Stimulated activated CD4-positive, alpha-beta T cell treated with anti-CD3 and anti-CD28 coated beads, Interleukin-4, amount 100 ng/mL, for 24 hours (primary cell): Measurements from ENCODE around the gene PDE4B.

ENCODE experiments used
- DNase-seq: peaks from one replicate; pipeline ENCODE4 v3.0.0-alpha.2; 2020

PDE4B gene

DNA sequence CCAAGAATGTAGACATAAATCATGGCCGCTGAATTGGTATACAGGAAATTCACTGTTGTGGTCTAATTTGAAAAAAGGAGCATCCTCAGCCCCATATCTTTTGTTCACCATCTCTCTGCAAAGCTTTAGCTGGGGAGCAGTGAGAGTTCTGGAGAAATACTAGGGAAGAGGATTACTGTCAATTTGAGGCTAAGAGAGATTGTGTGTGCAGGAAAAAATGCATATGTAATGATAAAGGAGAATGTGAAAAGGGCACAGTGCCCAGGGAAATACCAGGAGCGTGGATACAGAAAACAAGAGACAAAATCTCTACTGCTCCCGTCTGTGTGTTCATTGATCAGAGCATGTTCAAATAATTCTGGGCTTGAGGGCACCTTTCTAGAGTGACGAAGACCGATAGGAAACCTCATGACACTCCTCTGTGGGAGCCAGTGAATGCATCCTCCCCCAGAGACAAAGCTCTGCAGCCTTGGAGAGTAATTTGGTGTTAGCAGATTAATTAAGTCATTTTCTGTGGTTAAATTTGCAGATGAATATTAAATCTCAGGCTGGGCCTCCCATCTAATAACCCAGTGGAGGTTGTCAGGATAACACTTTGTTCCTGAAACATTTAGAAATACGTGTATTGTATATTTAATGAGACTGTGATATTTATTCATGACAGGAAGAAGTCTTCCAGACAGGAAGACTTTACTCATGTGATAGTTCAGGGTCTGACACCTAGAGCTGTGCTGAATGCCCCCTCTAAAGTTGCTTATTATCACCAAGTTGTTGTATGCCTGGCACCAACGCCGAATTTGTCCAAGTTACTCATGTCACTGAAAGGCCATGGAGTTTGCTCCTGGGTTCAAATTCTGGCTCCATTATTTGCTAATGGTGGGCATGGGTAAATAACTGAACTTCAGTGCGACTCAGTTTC lies 453.9 kb downstream of the PDE4B start:
- DNase-seq = peak; percentile 26

DNA sequence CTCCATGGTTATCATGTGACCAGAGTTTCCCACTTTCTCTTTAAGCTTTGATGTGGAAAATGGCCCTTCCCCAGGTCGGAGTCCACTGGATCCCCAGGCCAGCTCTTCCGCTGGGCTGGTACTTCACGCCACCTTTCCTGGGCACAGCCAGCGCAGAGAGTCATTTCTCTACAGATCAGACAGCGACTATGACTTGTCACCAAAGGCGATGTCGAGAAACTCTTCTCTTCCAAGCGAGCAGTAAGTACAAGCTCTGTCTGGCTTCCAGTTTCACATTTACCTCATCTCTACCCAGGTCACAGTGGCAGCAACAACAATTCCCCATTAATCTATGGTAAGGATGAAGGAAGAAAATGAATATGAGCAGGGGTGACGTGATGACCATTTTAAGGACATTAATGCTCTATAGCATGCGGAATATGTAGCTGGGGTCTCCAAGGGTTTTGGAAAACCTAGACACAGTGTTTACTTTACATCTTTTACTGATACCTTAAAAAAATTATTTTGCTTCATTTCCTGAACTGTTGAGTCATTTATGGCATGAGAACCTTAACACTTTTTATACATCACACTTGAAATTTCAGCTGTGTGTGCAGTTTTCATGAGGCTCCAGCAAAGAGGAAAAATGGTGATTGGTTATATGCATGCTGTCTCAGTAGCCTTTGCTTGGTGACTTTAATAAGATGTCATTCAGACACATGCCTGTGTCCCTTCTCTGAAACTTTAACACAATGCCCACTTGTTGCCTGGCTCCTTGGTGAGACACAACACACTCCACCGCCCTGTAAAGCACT lies 454.9 kb downstream of the PDE4B start:
- peak; percentile 62 for DNase-seq

DNA sequence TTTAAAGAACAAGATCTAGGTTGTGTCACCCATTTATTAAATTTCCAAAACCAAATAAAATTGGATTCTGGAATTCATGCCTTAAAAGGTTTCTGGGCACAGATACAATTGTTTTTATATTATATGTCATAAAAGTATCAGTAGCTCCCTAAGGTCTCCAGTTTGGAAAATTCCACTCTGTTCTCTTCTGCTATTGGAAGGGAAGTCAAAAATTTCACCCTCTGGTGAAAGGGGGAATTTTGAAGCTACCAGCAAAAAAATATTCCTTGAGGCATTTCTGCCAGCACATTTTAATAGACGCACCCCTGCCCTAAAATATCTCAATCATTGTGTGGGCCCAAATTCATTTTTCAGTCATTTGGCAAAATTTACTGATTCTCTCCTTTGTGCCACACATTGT lies 455.6 kb downstream of the PDE4B start:
- DNase-seq = no peak

DNA sequence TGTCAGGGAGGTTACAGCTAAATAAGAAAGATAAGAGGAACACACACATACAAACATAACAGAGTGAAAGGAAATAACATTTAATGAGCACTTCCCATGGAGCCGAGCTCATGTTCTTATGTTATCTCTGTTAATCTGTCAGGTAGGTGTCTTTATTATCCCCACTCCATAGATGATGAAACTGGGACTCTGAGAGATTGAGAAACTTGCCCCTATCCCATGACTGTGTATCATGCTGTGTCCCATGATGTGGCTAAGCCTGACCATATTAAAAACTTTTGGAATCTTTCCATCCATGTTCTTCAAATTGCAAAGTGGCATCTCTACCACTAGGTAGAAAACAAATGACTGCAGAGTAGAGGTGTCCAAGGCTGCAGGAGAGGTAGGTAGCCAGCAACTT lies 456.1 kb downstream of the PDE4B start:
- DNase-seq = no peak

DNA sequence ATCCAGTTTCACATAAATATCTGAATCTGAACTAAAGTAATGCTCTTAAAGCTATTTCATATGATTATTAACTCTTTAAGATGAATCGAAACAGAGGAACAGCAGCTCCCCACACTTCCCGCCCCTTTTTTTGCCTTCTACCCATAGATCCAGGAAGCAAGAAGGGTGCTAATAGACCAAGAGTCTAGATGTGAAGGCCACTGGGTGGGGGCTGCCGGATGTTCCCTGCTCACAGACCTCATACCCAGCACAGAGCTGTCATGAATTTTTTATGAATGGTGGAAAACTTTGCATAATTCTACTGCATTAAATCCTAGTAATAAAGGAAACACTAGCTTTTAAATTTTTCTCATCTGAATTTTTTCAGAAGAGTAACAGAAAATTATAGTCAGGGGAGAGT lies 457.4 kb downstream of the PDE4B start:
- DNase-seq = no peak

DNA sequence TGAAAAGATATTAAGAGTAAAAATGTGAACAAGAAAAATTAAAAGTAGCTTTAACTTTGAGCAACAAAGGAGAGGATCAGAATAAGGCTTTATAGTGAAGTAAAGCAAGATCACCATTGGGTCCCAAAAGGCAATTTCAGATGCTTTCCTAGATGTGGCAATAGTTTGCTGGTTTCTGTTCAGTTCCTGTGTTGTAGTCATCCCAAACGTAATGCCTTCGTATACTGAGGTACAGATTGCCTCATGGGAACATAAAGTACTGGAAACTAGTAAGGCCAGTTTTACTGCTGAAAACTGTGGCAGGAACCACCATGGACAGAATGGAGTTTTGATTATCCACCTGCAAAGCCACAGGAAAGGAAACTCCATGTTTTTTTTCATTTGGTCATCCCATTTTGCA lies 457.8 kb downstream of the PDE4B start:
- DNase-seq = no peak

DNA sequence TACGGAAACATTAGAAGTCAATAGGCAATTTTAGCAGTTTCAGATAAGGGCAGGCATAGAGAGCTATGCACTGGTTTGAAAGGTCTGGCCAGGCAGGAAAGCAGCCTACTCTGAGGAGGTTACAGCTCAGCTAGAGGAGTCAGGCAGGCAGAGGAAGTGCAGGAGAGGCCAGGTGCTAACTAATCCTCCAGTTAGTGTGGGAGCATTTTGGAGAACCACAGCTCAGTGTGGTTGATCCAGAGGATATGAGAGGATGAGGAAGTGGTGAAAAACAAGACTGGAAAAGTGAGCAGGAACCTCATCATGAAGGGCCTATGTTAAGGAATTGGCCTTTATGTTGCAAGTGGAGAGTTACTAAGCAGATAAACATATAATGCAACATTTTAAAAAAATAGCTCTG lies 458.9 kb downstream of the PDE4B start:
- no peak for DNase-seq

DNA sequence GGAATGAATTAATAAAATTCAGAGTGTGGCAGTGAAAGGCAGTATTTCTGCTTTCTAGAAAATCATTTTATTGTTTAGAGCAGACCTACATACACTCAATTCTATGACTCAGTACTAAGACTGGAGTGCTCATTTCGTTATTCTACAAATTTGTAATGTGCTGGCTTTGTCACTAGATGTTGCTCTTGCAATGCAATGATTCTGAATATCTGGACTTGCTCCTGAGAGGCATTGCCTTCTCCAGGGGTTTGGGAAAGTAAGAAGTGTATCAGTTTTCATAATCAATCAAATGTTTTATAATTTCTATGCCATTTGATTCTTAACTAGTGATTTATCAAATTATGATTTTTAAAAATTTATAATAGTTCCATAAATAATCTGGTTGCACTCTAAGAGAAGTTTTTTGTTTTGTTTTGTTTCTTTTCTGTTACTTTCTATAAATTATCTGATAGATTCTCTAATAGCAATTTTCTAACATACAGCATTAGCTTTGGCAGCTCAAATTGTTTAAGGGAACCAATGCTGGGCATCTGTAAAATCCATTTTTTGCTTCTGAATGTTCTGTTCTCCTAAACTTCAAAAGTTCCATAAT lies 460.7 kb downstream of the PDE4B start:
- DNase-seq = no peak

DNA sequence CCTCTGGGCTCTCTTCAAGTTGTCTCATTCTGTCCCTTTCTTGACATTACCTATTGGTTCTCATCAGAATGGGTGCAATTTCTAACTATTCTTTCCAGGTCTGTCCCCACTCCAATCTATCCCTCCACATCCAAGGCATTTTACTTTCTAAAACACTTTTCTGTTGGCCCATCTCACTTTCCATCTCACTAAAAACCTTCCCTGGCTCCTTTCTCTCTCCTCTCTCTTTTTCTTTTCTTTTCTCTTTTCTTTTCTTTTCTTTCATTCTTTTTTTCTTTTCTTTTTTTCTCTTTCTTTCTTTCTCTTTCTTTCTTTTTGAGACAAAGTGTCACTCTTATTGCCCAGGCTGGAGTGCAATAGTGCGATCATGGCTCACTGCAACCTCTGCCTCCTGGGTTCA lies 462.1 kb downstream of the PDE4B start:
- no peak for DNase-seq

DNA sequence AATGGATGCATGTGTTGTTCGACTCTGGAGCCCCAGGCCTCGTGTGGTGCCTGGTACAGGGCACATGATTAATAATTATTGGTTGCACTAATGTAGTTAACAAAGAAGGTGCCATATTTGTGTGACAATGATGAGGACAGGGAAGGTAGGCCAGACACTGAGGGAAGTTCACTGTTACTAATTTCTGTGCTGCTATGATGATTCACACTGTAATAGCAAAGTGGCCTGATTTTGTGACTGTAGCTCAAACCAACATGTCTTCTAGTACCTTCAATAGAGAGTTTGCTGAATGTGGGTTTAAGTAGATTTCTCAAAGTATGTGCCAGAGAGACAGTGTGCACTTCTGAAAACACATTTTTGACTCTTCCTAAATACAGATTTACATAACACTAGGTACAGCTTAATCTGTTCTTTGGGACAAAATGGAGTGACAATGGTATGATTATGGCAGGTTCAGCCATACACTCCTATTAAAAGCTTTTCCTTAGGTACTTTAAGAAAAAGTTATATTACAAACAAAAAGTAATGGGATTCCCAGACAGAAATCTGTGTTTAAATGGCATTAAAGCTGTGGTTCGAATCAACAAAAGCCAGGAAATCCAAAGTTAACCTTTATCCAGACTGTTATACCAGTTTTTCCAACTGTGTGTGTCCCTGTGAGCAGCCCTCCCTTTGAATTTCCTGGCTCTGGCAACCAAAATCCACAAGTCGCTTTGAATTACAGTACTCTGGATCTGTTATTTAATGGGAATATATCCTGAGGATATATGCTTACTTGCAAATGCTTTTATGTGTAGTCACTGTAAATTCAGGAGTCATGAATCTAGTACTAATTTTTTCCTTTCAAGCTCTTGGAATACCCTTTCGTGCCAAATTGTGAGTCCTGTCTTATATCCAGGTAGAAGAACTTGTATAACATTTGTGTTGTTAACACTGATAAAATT lies 464.2 kb downstream of the PDE4B start:
- no peak for DNase-seq

DNA sequence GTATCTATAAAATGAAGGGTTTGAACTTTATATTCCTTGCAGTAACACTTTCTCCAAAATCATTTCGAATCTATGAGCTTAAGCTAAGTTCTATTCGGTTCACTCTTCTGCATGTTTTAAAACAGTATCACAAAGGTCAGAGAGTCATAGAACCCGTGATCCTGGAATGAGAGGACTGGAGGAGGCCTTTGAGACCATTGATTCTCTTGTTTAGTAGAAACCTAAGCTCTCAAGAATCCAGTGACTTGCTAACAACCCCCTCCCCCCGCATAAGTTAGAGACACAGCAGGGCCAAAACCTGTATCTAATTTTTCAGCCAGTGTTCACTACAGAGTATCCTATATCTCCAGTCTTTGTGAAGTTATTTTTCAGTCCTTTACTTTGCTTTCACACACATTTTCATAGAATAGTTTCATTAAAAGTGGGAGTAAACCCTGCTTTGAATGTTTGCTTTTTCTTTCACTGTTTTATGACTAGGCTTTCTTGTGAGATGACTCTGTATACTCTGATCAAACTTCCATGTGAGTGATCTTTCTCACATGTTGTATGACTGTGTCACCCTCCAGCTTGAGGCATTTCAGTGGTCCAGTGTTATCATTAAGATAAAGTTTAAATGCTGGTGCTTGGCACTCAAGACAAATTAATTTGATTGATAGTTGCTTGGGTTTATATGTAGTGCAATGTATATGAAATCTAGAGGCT lies 465.9 kb downstream of the PDE4B start:
- no peak for DNase-seq

DNA sequence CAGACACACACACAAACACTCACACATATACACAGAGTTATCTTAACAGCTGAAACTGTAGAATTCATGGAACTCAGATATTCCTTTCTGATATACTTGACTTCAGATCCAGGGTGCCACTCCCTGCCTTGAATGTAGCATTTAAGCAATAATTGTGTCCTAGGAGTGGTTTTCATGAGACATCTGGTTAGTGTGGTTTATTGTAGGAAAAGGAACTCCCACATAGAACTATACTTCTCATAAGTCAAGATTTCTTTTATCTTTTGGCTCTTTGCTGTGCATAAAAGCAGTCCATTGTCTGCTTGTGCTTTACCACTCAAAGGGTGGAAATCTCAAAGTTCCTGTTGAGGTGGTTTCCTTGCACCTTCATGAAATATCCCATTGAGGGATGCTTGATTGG lies 468.7 kb downstream of the PDE4B start:
- no peak for DNase-seq

DNA sequence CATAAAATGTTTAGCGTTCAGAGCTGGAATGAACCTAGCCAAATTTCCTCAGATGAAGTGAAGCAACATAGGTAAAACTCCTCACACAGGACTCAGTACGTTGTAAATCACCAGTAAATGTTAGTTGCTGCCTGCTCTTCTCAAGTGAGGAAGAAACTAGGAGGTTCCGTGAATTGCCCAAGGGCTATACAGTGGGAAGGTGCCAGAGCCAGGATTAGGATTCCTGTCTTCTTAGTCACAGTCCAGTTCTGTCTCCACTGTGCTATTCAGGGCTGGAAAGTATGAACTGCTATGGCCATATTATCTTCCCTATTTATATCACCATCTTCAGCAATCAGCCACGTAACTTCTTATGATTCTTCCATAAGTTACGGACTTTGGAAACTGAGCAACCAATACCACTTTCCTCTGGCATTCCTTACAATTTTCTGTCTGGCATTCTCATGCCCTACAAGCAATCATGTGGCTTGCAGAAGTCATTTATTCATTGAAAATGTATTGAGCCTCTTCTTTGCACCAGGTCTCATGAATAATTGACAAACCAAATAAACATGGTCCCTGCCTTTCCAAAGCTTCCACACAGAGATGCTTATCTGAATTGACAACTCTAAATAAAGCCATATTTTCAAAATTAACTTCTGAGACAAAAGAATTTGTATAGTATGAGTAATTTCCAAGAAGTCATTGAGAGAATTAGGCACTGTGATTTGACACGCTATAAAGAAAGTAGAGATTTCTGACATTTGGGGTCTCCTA lies 469.7 kb downstream of the PDE4B start:
- DNase-seq = no peak

DNA sequence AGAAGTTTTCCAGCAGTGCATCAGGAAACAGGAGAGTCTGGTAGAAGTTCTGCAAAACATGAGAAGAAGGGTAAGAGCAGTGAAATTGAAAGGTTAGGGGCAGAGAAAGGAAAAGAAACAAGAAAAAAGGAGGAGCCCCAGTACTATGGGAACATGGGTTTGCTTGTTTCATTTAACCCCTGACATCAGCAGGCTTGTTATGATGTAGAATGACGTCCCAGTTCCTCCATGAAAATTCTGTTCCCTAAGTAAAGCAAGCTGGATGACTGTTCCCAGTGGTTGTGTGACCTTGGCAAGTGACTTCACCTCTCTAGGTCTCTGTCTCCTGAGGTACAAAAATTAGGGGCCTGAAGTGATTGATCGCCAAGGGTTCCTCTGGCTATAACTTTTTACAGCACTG lies 472.6 kb downstream of the PDE4B start:
- DNase-seq = no peak

DNA sequence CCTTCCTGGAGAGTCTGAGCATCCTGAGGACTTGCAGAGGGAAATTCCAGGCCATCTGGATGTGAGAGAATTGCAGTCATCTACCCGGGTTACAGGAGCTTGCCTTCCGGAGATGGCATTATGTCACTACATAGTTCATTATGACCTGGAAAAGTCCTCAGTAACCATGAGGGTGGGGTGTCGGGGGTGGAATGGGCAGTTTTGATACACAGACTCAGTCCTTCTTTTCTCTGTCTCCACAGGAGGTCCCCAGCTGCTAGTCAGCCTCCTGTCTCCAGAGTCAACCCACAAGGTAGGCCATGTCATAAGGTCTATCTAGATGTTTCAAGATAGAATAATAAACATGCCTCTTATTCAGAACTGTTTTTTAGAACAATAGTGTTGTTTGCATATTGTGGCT lies 473.1 kb downstream of the PDE4B start:
- DNase-seq = no peak

DNA sequence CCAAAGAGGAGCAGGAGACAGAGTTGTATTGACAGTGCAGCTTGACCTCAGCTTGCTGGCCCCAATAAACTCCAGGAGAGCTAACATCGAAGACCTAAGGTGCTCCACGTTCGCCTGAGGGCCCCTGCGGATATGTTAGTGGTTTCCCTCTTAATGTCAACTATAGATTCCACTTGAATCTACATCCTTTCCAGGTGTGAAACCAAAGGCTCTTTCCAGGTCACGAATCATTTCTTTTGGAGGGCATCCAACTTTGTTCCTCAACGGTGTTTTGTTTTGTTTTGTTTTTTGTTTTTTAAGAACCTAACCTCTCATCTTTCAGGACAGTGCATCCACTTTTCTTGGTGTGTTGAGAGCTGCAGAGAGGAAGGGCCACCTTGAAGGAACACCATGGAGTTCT lies 473.7 kb downstream of the PDE4B start:
- DNase-seq = no peak

DNA sequence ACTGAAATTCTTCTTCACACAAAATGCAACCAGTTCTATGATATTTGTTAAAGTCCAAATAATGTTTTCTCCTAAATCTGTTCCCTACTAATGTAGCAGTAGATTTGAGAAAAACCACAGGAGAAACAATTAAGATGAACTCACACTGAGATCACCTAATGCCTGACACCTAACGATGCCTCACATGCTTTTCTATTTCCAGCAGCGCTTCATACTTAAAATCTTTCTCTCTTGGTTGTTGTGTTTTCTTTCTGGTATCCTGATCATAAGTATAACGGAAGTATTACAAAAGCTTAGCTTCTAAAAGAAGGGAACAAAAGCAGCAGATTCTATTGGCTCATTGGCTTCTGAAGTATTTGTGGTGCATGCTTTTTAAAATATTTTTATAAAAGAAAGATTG lies 474.1 kb downstream of the PDE4B start:
- no peak for DNase-seq

DNA sequence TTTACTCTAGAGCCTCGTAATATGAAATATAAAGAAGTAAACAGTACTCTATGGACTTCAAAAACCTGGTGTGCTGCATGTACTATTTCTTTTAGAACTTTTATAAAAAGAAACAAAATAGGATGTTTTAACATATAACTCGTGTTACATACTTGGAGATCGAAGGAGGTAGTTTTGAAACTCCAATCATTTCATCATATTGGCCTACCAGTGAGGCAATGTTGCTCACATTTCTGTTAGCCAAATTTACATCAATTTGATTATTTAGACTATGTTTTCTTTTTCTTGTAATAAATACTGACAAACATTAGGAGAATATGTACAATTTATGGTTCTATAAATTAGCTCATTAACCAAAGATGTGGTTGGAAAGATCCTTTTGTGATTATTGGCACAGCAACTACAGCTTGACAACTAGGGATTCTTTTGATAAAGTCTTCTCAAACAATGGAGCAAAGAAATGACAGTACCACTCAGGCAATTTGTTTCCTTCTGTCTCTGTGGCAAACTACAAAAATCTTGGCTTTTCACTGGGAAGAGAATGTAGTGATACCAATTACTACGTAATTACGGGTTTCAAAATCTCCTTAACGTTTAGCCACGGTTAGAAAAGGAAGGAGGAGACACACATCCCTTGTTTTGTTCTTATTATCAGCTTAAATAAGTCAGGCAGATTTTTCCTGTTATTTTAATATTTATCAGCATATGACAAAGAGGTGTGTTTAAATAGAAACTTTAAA lies 474.7 kb downstream of the PDE4B start:
- DNase-seq = no peak

DNA sequence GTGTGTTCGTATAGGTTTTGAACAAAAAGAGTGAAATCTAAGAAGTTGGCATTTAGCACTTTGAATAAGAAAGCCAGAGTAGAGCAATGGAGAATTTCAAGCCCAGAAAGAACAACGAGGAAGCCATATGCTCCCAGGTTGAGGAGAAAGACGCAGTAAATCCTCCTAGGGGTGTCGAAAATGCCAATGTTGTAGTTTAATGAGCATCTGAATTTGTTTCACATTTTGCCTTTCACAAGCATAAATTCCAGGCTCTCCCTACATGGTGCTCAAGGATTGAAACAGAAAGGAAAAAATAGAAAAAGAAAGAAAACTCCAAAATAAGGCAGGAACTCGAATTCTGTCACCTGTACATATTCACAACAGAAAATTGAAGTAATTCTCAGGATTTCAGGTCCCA lies 476.5 kb downstream of the PDE4B start:
- DNase-seq = no peak

DNA sequence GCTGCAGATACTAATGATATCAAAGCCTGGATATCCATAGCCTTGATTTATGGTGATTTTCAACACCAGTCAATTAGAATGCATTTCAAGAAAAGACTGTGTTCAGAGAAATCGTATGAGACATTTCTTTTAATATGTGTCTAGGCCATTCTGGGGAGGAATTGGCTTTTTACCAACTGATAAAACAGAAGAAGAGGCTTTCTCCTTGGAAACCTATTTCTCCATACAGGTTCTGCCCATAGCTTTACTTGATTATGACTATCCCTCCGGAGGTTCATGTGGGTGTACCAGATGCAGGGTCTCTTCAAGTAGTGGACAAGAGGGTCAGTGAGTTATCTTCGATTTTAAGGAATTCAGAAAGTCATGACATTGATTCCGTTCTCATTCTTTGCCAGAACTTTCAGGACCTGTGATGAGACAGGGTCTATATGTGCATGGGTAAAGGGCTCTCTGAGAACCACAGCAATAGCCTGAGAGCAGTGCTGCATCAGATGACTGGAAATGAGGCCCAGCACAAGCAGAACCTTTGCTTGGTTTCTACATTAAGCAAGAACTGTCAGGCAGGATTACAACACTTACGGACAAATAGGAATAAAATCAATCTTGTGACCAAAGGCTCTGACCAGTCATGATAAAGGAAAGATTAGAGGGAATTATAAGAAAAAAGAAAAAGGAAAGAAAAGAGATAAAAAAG lies 477.6 kb downstream of the PDE4B start:
- DNase-seq = no peak
